PC-9 (cell line): ENCODE data around the gene LIX1. TPM values are rescaled to one million over a fixed set of nuclear protein-coding genes. Genes with fewer than 3 reads are reported as not detected.

Source experiments
- BruUV-seq: library from RNA; stranded (reverse); fragments of 400-500 nt; replicated peaks from 2 replicates; lab custom pipeline; 2021; lab: Mats Ljungman, UMichigan
- CTCF ChIA-PET: fragments of 300-600 bp; sonication (Branson Sonifier 250); formaldehyde crosslinking; loops from one replicate; lab custom pipeline; 2022; ENCODE audit warnings: antibody characterized with exemption; lab: Charles Lee
- POLR2A ChIA-PET: fragments of 300-600 bp; sonication (Branson Sonifier 250); formaldehyde crosslinking; loops from one replicate; lab custom pipeline; 2022; ENCODE audit warnings: antibody characterized with exemption; ENCODE audit not compliant: unreplicated experiment; lab: Charles Lee
- DNase-seq, 2 experiments: peaks; one replicate each; pipeline versions ENCODE4 v3.0.0 to v3.0.0-alpha.2; 2015 to 2022; ENCODE audit warnings: mixed read lengths in 1 of 2
- H2AFZ ChIP-seq: fragments of 200-600 bp; sonication (generic); 2 replicates; pipeline ENCODE4 v1.8.1; 2017; ENCODE audit warnings: antibody characterized with exemption
- H3F3A ChIP-seq: fragments of 200-600 bp; sonication (generic); 2 replicates; pipeline ENCODE4 v1.8.1; 2017; ENCODE audit warnings: antibody characterized with exemption, mild to moderate bottlenecking, low read depth; ENCODE audit not compliant: insufficient read depth
- H3K27ac ChIP-seq: fragments of 200-600 bp; sonication (generic); 2 replicates; pipeline ENCODE4 v1.6.1; 2016; ENCODE audit warnings: mixed run types
- H3K27me3 ChIP-seq: fragments of 200-600 bp; sonication (generic); 2 replicates; pipeline ENCODE4 v1.6.1; 2016; ENCODE audit warnings: low read depth, mixed run types; ENCODE audit not compliant: insufficient read depth
- H3K36me3 ChIP-seq: fragments of 200-600 bp; sonication (generic); 2 replicates; pipeline ENCODE4 v1.6.1; 2016; ENCODE audit warnings: low read depth, mixed run types
- H3K4me1 ChIP-seq: fragments of 200-600 bp; sonication (generic); replicated peaks from 2 replicates; pipeline ENCODE4 v1.6.1; 2016; ENCODE audit warnings: mixed run types; ENCODE audit not compliant: insufficient read depth
- H3K4me2 ChIP-seq: fragments of 200-600 bp; sonication (generic); 2 replicates; pipeline ENCODE4 v1.6.1; 2017; ENCODE audit warnings: mixed run types
- H3K4me3 ChIP-seq: fragments of 200-600 bp; sonication (generic); 2 replicates; pipeline ENCODE4 v1.6.1; 2016; ENCODE audit warnings: mixed run types
- H3K79me2 ChIP-seq: fragments of 200-600 bp; sonication (generic); 2 replicates; pipeline ENCODE4 v1.6.1; 2017; ENCODE audit warnings: low read depth, mixed run types
- H3K9me2 ChIP-seq: fragments of 200-600 bp; sonication (generic); 2 replicates; pipeline ENCODE4 v1.8.1; 2017; ENCODE audit warnings: mild to moderate bottlenecking; ENCODE audit not compliant: insufficient read depth
- H3K9me3 ChIP-seq: fragments of 200-600 bp; sonication (generic); 2 replicates; pipeline ENCODE4 v1.8.1; 2016; ENCODE audit warnings: low read depth; ENCODE audit not compliant: insufficient read depth
- H4K20me1 ChIP-seq: fragments of 200-600 bp; sonication (generic); 2 replicates; pipeline ENCODE4 v1.8.1; 2017; ENCODE audit not compliant: insufficient read depth
- EZH2 ChIP-seq: fragments of 200-600 bp; sonication (generic); IDR thresholded peaks from 2 replicates; pipeline ENCODE4 v1.8.0; 2017; ENCODE audit warnings: antibody characterized with exemption, low read depth
- intact Hi-C: fragments of 100-400 bp; cut with micrococcal nuclease; formaldehyde crosslinking; loops from one replicate; pipeline ENCODE4 v1.10.0; 2022; ENCODE audit not compliant: unreplicated experiment
- total RNA-seq: library from RNA; stranded (reverse); gene quantifications from 2 replicates; pipeline ENCODE4 v1.2.3, GENCODE V29; 2021
- TF ChIP-seq, protein P1 (sequence below): fragments of 200-600 bp; sonication (generic); conservative IDR thresholded peaks from 2 replicates; pipeline ENCODE4 v1.6.1; 2017; ENCODE audit warnings: mixed run types, antibody characterized with exemption, mild to moderate bottlenecking, moderate library complexity

Gene LIX1
- total RNA-seq, 1 experiment from 2014 or later, result not detected

DNA sequence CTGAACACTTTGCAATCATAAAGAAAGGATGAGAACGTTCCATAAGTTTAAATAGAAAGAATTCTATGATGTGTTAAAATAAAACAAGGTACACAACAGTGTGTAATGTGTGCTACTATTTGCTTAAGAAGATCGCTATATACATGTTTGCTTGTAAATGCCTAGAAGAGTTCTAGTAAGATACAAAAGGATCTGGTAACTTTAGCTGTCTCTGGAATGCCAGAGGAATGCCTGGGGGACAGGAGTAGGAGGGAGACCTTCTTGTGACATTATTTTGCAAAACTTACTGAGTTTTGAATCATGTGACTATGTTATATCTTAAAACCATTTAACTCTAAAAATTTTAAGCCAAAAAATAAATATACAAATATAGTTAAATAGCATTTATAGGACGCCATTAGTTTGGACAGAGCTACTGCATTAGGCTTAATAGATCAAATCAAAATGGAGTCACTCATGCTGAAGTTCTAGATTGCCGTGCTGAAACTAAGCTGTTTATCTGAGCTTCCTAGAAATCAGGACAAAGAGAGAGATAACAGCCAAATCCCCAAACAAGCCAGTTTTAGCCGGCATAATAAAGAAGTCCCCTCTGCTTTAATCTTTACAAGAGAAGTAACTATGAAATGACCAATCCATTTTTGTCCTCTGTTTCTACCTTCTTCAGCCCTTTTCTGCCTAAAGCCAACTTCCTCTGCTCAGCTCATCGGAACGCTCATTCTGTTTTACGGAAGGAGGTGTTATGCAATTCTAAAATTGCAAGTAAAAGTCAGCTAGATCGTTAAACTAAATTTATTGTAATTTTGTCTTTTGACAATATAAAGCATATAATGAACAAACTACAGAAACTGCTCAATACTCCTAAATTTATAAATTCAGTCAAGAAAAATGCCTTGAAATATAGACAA, 44.8 kb downstream of the LIX1 start:
- no peaks in the 10 kb centered on the region for H3K27me3 ChIP-seq
- ChIA-PET POLR2A (no interaction called here), CTCF (no interaction called here)
- intact Hi-C loops, result no loop called here
- no peaks in the 10 kb centered on the region for H3K9me2 ChIP-seq
- no peaks in the 10 kb centered on the region for H3K79me2 ChIP-seq
- no peak overlapping the region for H3K4me3 ChIP-seq
- BruUV-seq, result no TSS peak
- H2AFZ ChIP-seq, result no peak overlapping the region
- H3K36me3 ChIP-seq, result no peaks in the 10 kb centered on the region
- no peaks in the 10 kb centered on the region for H3K4me1 ChIP-seq
- TF ChIP-seq, protein P1, sequence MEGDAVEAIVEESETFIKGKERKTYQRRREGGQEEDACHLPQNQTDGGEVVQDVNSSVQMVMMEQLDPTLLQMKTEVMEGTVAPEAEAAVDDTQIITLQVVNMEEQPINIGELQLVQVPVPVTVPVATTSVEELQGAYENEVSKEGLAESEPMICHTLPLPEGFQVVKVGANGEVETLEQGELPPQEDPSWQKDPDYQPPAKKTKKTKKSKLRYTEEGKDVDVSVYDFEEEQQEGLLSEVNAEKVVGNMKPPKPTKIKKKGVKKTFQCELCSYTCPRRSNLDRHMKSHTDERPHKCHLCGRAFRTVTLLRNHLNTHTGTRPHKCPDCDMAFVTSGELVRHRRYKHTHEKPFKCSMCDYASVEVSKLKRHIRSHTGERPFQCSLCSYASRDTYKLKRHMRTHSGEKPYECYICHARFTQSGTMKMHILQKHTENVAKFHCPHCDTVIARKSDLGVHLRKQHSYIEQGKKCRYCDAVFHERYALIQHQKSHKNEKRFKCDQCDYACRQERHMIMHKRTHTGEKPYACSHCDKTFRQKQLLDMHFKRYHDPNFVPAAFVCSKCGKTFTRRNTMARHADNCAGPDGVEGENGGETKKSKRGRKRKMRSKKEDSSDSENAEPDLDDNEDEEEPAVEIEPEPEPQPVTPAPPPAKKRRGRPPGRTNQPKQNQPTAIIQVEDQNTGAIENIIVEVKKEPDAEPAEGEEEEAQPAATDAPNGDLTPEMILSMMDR, result no peak
- TF ChIP-seq EZH2, result no peak
- no peaks in the 10 kb centered on the region for H3K9me3 ChIP-seq
- H3K4me2 ChIP-seq, result no peak overlapping the region
- no peak for DNase-seq
- no peaks in the 10 kb centered on the region for H3F3A ChIP-seq
- H4K20me1 ChIP-seq, result no peaks in the 10 kb centered on the region
- H3K27ac ChIP-seq, result no peak overlapping the region

DNA sequence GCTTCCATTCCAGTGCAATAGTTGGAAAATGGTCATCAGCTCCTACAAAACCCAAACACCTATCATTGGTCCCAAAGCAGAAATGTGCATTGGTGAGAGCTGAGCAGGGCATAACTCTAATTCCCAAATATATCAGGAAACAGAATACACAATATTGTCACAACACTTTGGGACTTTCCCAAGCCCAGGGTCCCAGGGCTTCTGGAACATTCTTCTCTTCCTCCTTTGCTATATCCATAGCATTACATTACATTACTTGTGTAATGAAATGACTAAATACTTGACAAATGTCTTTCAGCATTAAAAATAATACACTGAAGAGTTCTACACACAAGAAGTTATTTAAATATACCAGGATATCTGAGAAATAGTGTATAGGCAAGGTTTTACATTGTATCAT, 45.6 kb downstream of the LIX1 start:
- H3K27ac ChIP-seq, result no peak overlapping the region
- no peaks in the 10 kb centered on the region for H3F3A ChIP-seq
- H3K36me3 ChIP-seq, result no peaks in the 10 kb centered on the region
- no peaks in the 10 kb centered on the region for H3K27me3 ChIP-seq
- DNase-seq, result no peak
- H3K9me3 ChIP-seq, result no peaks in the 10 kb centered on the region
- no peaks in the 10 kb centered on the region for H4K20me1 ChIP-seq
- TF ChIP-seq, protein P1, result no peak
- no peak for TF ChIP-seq EZH2
- no peak overlapping the region for H3K4me3 ChIP-seq
- H2AFZ ChIP-seq, result no peak overlapping the region
- H3K4me2 ChIP-seq, result no peak overlapping the region
- H3K79me2 ChIP-seq, result no peaks in the 10 kb centered on the region
- intact Hi-C loops, result no loop called here
- H3K4me1 ChIP-seq, result no peaks in the 10 kb centered on the region
- CTCF ChIA-PET, result no interaction called here
- no peaks in the 10 kb centered on the region for H3K9me2 ChIP-seq
- BruUV-seq, result no TSS peak
- POLR2A ChIA-PET, result no interaction called here

DNA sequence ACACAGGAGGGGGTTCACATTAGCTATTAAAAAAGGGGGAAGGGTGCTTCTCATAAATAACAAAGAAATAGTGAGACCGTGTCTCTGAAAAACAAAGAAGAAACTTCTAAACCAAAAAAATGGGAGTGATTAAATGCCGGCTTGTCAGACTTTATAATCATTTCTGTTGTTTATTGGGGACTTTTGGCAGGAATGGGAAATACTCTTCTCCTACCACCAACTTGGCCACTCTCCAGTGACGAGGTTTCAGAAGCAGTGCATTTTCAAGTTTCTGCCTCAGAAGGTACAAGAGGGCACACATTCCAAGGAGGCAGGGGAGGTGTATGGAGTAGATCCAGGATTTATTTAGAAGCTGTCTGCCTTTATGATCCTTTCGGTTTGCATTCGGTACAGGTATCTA, 46.2 kb downstream of the LIX1 start:
- Histone ChIP-seq H3K9me2 (no peaks in the 10 kb centered on the region), H4K20me1 (no peaks in the 10 kb centered on the region), H3K4me3 (no peak overlapping the region), H3K4me2 (no peak overlapping the region), H3K9me3 (no peaks in the 10 kb centered on the region), H3K79me2 (no peaks in the 10 kb centered on the region), H2AFZ (no peak overlapping the region), H3F3A (no peaks in the 10 kb centered on the region), H3K36me3 (no peaks in the 10 kb centered on the region), H3K27ac (no peak overlapping the region), H3K27me3 (no peaks in the 10 kb centered on the region), H3K4me1 (no peaks in the 10 kb centered on the region)
- POLR2A ChIA-PET, result no interaction called here
- DNase-seq, result no peak
- no TSS peak for BruUV-seq
- CTCF ChIA-PET, result no interaction called here
- intact Hi-C loops, result no loop called here
- TF ChIP-seq, protein P1, result no peak
- no peak for TF ChIP-seq EZH2
